NCI-H2107 treated with DMSO at 0.1 percent for 48 hours (cell line): ENCODE results near the gene NSRP1.
A peak's percentile ranks its signal among the peaks of the same experiment; 100 is the strongest.
"Not testable (repeated sequence)": the region's sequence is repeated elsewhere in the genome, so short reads cannot be mapped to it uniquely, and the experiment has no call there.

Experiments
- DNase-seq: peaks from one replicate; lab custom pipeline; 2025; ENCODE audit not compliant: unreplicated experiment; lab: John Stamatoyannopoulos, UW

Gene NSRP1

GRCh38 chr17:30116661-30117551 lies at the start of gene NSRP1:
Gene NSRP1, plus strand, starts transcription at chr17:30116816. Its CDS starts 28 bp downstream, at chr17:30116844.
- DNase-seq, result peak; percentile 83

GRCh38 chr17:30068465-30068864 lies 48.2 kb upstream of the NSRP1 start:
- DNase-seq, result no peak

- DNase-seq, result no peak
Measured at GRCh38 chr17:30074254-30074653, 42.4 kb upstream of the NSRP1 start.

- no peak for DNase-seq
Measured at GRCh38 chr17:30074730-30075129, 41.9 kb upstream of the NSRP1 start.

- DNase-seq, result no peak
Measured at GRCh38 chr17:30082773-30083172, 33.8 kb upstream of the NSRP1 start.

- DNase-seq, result no peak
Measured at GRCh38 chr17:30084788-30085187, 31.8 kb upstream of the NSRP1 start.

GRCh38 chr17:30086896-30087295 lies 29.7 kb upstream of the NSRP1 start:
- no peak for DNase-seq

- DNase-seq, result not testable (repeated sequence)
Measured at GRCh38 chr17:30087431-30087830, 29.2 kb upstream of the NSRP1 start.

- no peak for DNase-seq
Measured at GRCh38 chr17:30091121-30091670, 25.4 kb upstream of the NSRP1 start.

GRCh38 chr17:30091771-30092170 lies 24.8 kb upstream of the NSRP1 start:
- no peak for DNase-seq

GRCh38 chr17:30092886-30093285 lies 23.7 kb upstream of the NSRP1 start:
- DNase-seq, result no peak

- peak; percentile 46 for DNase-seq
Measured at GRCh38 chr17:30093463-30094147, 23.0 kb upstream of the NSRP1 start.

GRCh38 chr17:30095507-30096244 lies 20.9 kb upstream of the NSRP1 start:
- DNase-seq, result peak; percentile 40

- DNase-seq, result no peak
Measured at GRCh38 chr17:30101686-30102390, 14.8 kb upstream of the NSRP1 start.

- DNase-seq, result no peak
Measured at GRCh38 chr17:30103921-30104320, 12.7 kb upstream of the NSRP1 start.

- peak; percentile 57 for DNase-seq
Measured at GRCh38 chr17:30104575-30105339, 11.9 kb upstream of the NSRP1 start.

GRCh38 chr17:30112794-30113193 lies 3.8 kb upstream of the NSRP1 start:
- no peak for DNase-seq

GRCh38 chr17:30113213-30113612 lies 3.4 kb upstream of the NSRP1 start:
- DNase-seq, result no peak

- DNase-seq, result no peak
Measured at GRCh38 chr17:30116345-30116660, 313 bp upstream of the NSRP1 start.

GRCh38 chr17:30117675-30118081 lies 1.1 kb downstream of the NSRP1 start:
- DNase-seq, result no peak
